Hindlimb muscle (tissue), 1 donor: Measurements from ENCODE around the gene SDC3. TPM values are rescaled to one million over a fixed set of nuclear protein-coding genes. Genes with fewer than 3 reads are reported as not detected.

Experiments
- DNase-seq: peaks from one replicate; pipeline ENCODE4 v3.0.0-alpha.2; 2013
- polyA plus RNA-seq: library from polyadenylated mRNA; unstranded; fragments of 120-200 nt; gene quantifications from one replicate; pipeline ENCODE4 v1.2.1, GENCODE V29; 2013; ENCODE audit not compliant: insufficient read length

Gene SDC3
- polyA plus RNA-seq, 1 donor, result 36.0 TPM

- DNase-seq, result no peak
Observed at GRCh38 chr1:30904962-30905335, 3.6 kb downstream of the SDC3 start.

DNA sequence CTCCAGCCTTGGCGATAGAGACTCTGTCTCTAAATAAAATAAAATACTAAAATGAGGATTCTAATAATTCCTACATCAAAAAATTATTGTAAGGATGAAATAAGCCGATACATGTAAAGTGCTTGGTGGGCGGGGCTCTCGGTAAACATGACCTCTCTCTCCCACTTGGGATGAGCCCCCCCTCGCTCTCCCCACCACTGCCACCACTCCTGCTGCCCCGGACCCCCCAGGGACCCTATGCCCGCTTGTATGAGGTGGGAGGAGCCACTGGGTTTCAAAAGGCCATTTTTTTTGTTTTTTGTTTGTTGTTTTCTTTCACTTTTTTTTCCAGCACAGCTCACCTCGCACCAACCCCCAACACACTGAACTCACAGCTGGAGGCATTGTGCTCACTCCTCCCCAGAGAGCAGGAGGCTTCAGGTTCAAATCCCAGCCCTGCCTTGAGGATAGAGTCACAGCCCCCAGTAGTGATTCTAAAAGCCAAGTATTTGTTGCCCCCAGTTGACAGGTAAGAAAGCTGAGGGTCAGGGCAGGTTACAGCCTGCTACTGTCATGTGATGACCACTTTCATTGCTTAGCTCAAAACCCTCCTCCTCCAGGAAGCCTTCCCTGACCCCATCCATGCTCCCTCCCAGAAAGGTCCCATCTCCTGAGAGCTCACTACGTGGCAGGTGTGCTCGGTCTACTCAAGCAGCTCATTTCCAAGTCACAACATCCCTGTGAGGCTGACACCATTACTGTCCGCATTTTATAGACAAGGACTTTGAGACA, 4.2 kb downstream of the SDC3 start:
- DNase-seq, result no peak

- no peak for DNase-seq
Observed at GRCh38 chr1:30903343-30904034, 5.1 kb downstream of the SDC3 start.

GRCh38 chr1:30902593-30903290, 5.8 kb downstream of the SDC3 start:
- no peak for DNase-seq

- no peak for DNase-seq
Observed at GRCh38 chr1:30901798-30902581, 6.6 kb downstream of the SDC3 start.

GRCh38 chr1:30900931-30901560, 7.5 kb downstream of the SDC3 start:
- no peak for DNase-seq

- no peak for DNase-seq
Observed at GRCh38 chr1:30900486-30900885, 8.1 kb downstream of the SDC3 start.

DNA sequence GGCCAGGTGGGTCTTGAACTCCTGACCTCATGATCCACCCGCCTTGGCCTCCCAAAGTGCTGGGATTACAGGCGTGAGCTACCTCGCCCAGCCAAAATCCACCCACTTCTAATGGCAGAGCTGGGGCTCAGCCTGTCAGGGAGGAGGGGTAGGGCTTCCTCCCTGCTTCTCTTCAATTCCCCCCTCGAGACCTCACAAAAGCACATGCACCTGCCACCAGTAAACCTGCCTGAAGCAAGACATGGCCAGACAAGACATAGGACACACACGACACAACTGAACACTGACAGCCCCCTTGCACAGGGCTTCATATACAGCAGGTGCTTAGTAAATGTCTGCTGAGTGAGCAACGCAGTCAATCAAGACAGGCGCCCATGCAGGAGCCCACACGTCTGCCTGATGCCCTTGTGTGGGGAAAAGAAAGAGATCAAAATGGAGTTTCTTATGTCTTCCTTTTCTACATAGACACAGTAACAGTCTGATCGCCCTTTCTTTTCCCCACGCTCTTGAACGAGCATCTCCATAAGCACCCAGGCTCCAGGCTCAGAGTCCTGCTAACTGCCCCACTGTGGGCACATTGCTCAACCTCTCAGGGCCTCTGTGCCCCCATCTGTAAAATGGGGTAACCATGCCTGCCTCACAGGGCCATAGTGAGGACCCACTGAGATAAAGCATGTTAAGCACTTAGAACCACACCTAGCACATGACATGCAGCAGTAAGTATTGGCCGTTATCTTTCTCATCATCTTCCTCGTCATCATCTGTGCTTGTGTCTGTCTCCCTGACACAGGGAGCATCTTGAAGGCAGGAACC, 8.8 kb downstream of the SDC3 start:
- DNase-seq, result no peak

GRCh38 chr1:30898031-30898815, 10.3 kb downstream of the SDC3 start:
- DNase-seq, result no peak

- no peak for DNase-seq
Observed at GRCh38 chr1:30896905-30897304, 11.7 kb downstream of the SDC3 start.

- DNase-seq, result no peak
Observed at GRCh38 chr1:30895944-30896660, 12.5 kb downstream of the SDC3 start.

- DNase-seq, result no peak
Observed at GRCh38 chr1:30895382-30895943, 13.1 kb downstream of the SDC3 start.

- DNase-seq, result no peak
Observed at GRCh38 chr1:30894508-30894973, 14.0 kb downstream of the SDC3 start.

GRCh38 chr1:30893776-30894507, 14.6 kb downstream of the SDC3 start:
- no peak for DNase-seq

- no peak for DNase-seq
Observed at GRCh38 chr1:30892671-30893073, 15.9 kb downstream of the SDC3 start.

- no peak for DNase-seq
Observed at GRCh38 chr1:30891227-30891552, 17.4 kb downstream of the SDC3 start.

- DNase-seq, result no peak
Observed at GRCh38 chr1:30890502-30891226, 17.9 kb downstream of the SDC3 start.

GRCh38 chr1:30889511-30889910, 19.0 kb downstream of the SDC3 start:
- DNase-seq, result no peak
